Trophoblast cell (in vitro differentiated cells and primary cell): ENCODE data around the gene PTGFR.
A peak's percentile ranks its signal among the peaks of the same experiment; 100 is the strongest.

Experiments used
- DNase-seq, 2 donors: peaks; one replicate each; pipeline ENCODE4 v3.0.0-alpha.2; 2016
- H2AFZ ChIP-seq: 2 replicates; pipeline ENCODE4 v1.6.1; 2013; ENCODE audit warnings: low read length, moderate library complexity, mild to moderate bottlenecking; ENCODE audit not compliant: insufficient read depth, poor library complexity
- H2AK5ac ChIP-seq: 2 replicates; pipeline ENCODE4 v1.6.1; 2013; ENCODE audit warnings: mild to moderate bottlenecking, low read length
- H2BK120ac ChIP-seq: 2 replicates; pipeline ENCODE4 v1.6.1; 2013; ENCODE audit warnings: low read length, mild to moderate bottlenecking, moderate library complexity; ENCODE audit not compliant: insufficient read depth, poor library complexity
- H2BK12ac ChIP-seq: 2 replicates; pipeline ENCODE4 v1.6.1; 2013; ENCODE audit warnings: mild to moderate bottlenecking, low read length, moderate library complexity
- H2BK5ac ChIP-seq: 2 replicates; pipeline ENCODE4 v1.6.1; 2013; ENCODE audit warnings: low read length, low read depth, moderate library complexity, mild to moderate bottlenecking; ENCODE audit not compliant: poor library complexity
- H3K14ac ChIP-seq: 2 replicates; pipeline ENCODE4 v1.6.1; 2013; ENCODE audit warnings: mild to moderate bottlenecking, low read length
- H3K18ac ChIP-seq: 2 replicates; pipeline ENCODE4 v1.6.1; 2013; ENCODE audit warnings: mild to moderate bottlenecking, low read length
- H3K23ac ChIP-seq: 2 replicates; pipeline ENCODE4 v1.6.1; 2013; ENCODE audit warnings: low read length
- H3K27ac ChIP-seq: 2 replicates; pipeline ENCODE4 v1.5.1; 2013; ENCODE audit warnings: low read depth, mild to moderate bottlenecking, inconsistent platforms, low read length, moderate library complexity
- H3K27me3 ChIP-seq: 2 replicates; pipeline ENCODE4 v1.6.1; 2013; ENCODE audit warnings: inconsistent platforms, mild to moderate bottlenecking, low read length, moderate library complexity; ENCODE audit not compliant: insufficient read depth
- H3K36me3 ChIP-seq, 2 experiments: 1 replicate in 1 of 2; 2 replicates in 1 of 2; pipeline ENCODE4 v1.6.1; 2013; ENCODE audit warnings: low read length in 2 of 2, mild to moderate bottlenecking in 2 of 2, moderate library complexity in 1 of 2; ENCODE audit not compliant: insufficient read depth in 2 of 2, control insufficient read depth in 1 of 2
- H3K4ac ChIP-seq: 2 replicates; pipeline ENCODE4 v1.6.1; 2013; ENCODE audit warnings: low read depth, mild to moderate bottlenecking, low read length, moderate library complexity
- H3K4me1 ChIP-seq, 2 experiments: 1 replicate in 1 of 2; 2 replicates in 1 of 2; pipeline ENCODE4 v1.6.1; 2013; ENCODE audit warnings: low read length in 2 of 2, mild to moderate bottlenecking in 2 of 2, moderate library complexity in 1 of 2; ENCODE audit not compliant: insufficient read depth in 2 of 2, control insufficient read depth in 1 of 2
- H3K4me2 ChIP-seq: 2 replicates; pipeline ENCODE4 v1.6.1; 2013; ENCODE audit warnings: inconsistent platforms, mild to moderate bottlenecking, low read length, moderate library complexity
- H3K4me3 ChIP-seq: 2 replicates; pipeline ENCODE4 v1.5.1; 2013; ENCODE audit warnings: mild to moderate bottlenecking, low read depth, low read length, inconsistent platforms
- H3K79me1 ChIP-seq: one replicate; pipeline ENCODE4 v1.6.1; 2013; ENCODE audit warnings: low read length
- H3K79me2 ChIP-seq: 2 replicates; pipeline ENCODE4 v1.6.1; 2013; ENCODE audit warnings: low read length, mild to moderate bottlenecking; ENCODE audit not compliant: control insufficient read depth, insufficient read depth, poor library complexity
- H3K9ac ChIP-seq: 2 replicates; pipeline ENCODE4 v1.6.1; 2013; ENCODE audit warnings: mild to moderate bottlenecking, low read length
- H3K9me3 ChIP-seq: 2 replicates; pipeline ENCODE4 v1.6.1; 2013; ENCODE audit warnings: low read depth, mild to moderate bottlenecking, control low read depth, inconsistent platforms, low read length; ENCODE audit not compliant: insufficient read depth
- H4K12ac ChIP-seq: 2 replicates; pipeline ENCODE4 v1.6.1; 2013; ENCODE audit warnings: low read depth, mild to moderate bottlenecking, low read length, moderate library complexity
- H4K8ac ChIP-seq: 2 replicates; pipeline ENCODE4 v1.6.1; 2013; ENCODE audit warnings: low read depth, mild to moderate bottlenecking, low read length, moderate library complexity
- H4K91ac ChIP-seq: one replicate; pipeline ENCODE4 v1.6.1; 2013; ENCODE audit warnings: low read depth, mild to moderate bottlenecking, low read length, moderate library complexity
- whole genome bisulfite sequencing: extraction: QIAGEN DNeasy Blood & Tissue Kit; methylation state at CpG from one replicate; pipeline ENCODE4 v1.1.7; 2013; ENCODE audit warnings: missing lambda C conversion rate; ENCODE audit not compliant: insufficient read length, insufficient coverage; ENCODE audit errors: extremely low coverage; 5-methylcytosine and 5-hydroxymethylcytosine counted together

PTGFR gene

DNA sequence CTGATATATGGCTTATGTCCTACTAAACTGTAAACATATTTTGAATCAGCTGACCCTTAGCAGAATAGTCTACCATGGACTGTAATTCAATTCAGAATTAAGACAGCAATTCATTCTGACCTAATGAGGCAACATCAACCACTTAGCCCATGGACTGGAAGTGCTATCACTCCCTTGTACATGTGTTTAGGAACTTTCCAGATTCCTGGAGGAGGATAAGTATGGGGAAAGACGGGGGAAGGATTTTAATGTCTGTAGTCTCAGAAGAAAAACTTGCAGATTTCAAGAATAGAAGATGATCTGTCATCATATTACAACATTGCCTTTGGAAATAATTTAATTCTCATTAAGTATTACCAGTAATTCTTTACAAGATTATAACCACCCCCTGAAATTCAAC lies 56.3 kb downstream of the PTGFR start:
- Histone ChIP-seq H3K4me1 (no peaks in the 10 kb centered on the region), H3K9ac (no peak overlapping the region), H4K91ac (no peak overlapping the region), H3K4ac (no peak overlapping the region), H2BK12ac (no peak overlapping the region), H3K27me3 (no peaks in the 10 kb centered on the region), H3K18ac (no peak overlapping the region), H3K27ac (no peak overlapping the region), H2BK120ac (no peak overlapping the region), H3K79me2 (no peaks in the 10 kb centered on the region), H3K14ac (no peak overlapping the region), H2AFZ (no peak overlapping the region), H3K4me3 (no peak overlapping the region), H3K23ac (no peak overlapping the region), H3K36me3 (no peaks in the 10 kb centered on the region), H2AK5ac (no peak overlapping the region), H2BK5ac (no peak overlapping the region), H4K8ac (no peak overlapping the region), H4K12ac (no peak overlapping the region), H3K4me2 (no peak overlapping the region), H3K79me1 (no peaks in the 10 kb centered on the region), H3K9me3 (peaks cover under 1% of the 10 kb centered on the region)
- WGBS, result no CpG with 5 or more reads among the region's 1 CpG
- no peak for DNase-seq

DNA sequence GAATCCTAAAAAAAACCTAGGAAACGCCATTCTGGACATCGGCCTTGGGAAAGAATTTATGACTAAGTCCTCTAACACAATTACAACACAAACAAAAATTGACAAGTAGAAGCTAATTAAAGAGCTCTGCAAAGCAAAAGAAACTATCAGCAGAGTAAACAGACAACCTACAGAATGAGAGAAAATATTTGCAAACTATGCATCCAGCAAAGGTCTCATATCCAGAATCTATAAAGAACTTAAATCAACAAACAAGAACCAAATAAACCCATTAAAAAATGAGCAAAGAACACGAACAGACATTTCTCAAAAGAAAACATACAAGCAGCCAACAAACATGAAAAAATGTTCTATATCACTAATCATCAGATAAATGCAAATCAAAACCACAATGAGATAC lies 58.6 kb downstream of the PTGFR start:
- no peak overlapping the region for H2BK12ac ChIP-seq
- H2AK5ac ChIP-seq, result no peak overlapping the region
- H3K4me3 ChIP-seq, result no peak overlapping the region
- H3K4me2 ChIP-seq, result no peak overlapping the region
- H3K18ac ChIP-seq, result no peak overlapping the region
- no peaks in the 10 kb centered on the region for H3K27me3 ChIP-seq
- H3K79me1 ChIP-seq, result no peaks in the 10 kb centered on the region
- no peak overlapping the region for H2AFZ ChIP-seq
- H3K27ac ChIP-seq, result no peak overlapping the region
- no CpG with 5 or more reads among the region's 3 CpGs for WGBS
- no peak overlapping the region for H3K14ac ChIP-seq
- H3K4ac ChIP-seq, result no peak overlapping the region
- H3K79me2 ChIP-seq, result no peaks in the 10 kb centered on the region
- H4K91ac ChIP-seq, result no peak overlapping the region
- H2BK5ac ChIP-seq, result no peak overlapping the region
- no peaks in the 10 kb centered on the region for H3K36me3 ChIP-seq
- no peak overlapping the region for H3K23ac ChIP-seq
- no peak for DNase-seq
- no peaks in the 10 kb centered on the region for H3K4me1 ChIP-seq
- H2BK120ac ChIP-seq, result no peak overlapping the region
- H3K9me3 ChIP-seq, result peaks cover 7% of the 10 kb centered on the region
- H3K9ac ChIP-seq, result no peak overlapping the region
- no peak overlapping the region for H4K12ac ChIP-seq
- no peak overlapping the region for H4K8ac ChIP-seq

DNA sequence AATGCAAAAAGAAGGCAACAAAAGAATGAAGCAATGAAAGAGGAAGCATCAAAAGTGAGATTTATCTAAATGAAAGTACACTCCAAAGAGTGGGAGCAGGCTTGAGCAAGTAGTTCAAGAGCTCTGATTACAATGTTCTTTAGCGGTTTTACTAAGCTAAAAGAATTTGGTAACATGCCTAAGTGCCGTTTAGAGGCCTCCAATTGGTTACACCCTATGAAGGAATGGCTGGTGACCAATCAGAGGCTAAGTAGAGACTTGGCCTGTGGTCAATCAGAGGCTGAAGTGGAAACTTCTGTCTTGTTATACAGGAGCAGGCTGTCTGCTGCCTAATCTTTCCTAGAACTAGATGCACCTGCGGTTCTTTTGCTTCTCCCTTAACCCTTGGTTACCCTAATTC lies 59.1 kb downstream of the PTGFR start:
- Histone ChIP-seq H4K8ac (no peak overlapping the region), H3K4me1 (no peaks in the 10 kb centered on the region), H3K79me2 (no peaks in the 10 kb centered on the region), H3K14ac (no peak overlapping the region), H2BK120ac (no peak overlapping the region), H3K4me3 (no peak overlapping the region), H4K12ac (no peak overlapping the region), H3K27me3 (no peaks in the 10 kb centered on the region), H2AK5ac (no peak overlapping the region), H3K23ac (no peak overlapping the region), H3K79me1 (no peaks in the 10 kb centered on the region), H3K18ac (no peak overlapping the region), H4K91ac (no peak overlapping the region), H3K27ac (no peak overlapping the region), H3K4me2 (no peak overlapping the region), H2AFZ (no peak overlapping the region), H2BK12ac (no peak overlapping the region), H3K4ac (no peak overlapping the region), H2BK5ac (no peak overlapping the region), H3K9ac (no peak overlapping the region), H3K9me3 (peaks cover 7% of the 10 kb centered on the region), H3K36me3 (no peaks in the 10 kb centered on the region)
- DNase-seq, result no peak
- WGBS, result no CpG with 5 or more reads among the region's 3 CpGs

DNA sequence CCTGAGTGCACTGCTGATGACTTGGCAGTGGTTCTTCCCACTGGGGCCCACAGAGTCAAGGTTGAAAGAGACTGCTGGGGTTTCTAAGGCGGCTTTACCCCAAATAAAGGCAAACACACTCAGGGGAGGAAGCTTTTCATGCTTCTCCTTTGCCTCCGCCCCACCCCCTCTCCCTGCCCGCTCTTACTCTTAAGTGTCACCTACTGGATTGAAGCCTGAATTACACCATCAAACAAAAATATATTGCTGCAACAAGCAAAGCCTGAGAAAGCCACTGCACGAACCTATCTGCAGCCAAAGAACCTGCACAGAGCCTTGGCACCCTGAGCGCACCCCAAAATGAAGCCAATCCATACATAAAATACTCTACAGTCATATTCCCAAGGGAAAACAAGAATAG lies 63.1 kb downstream of the PTGFR start:
- no peaks in the 10 kb centered on the region for H3K36me3 ChIP-seq
- peaks cover 7% of the 10 kb centered on the region for H3K9me3 ChIP-seq
- peak; percentile 5 to 32 for DNase-seq
- no peaks in the 10 kb centered on the region for H3K27me3 ChIP-seq
- no peak overlapping the region for H3K14ac ChIP-seq
- no peaks in the 10 kb centered on the region for H3K4me1 ChIP-seq
- no peak overlapping the region for H4K91ac ChIP-seq
- no peak overlapping the region for H2AK5ac ChIP-seq
- no peak overlapping the region for H3K4me3 ChIP-seq
- H2BK12ac ChIP-seq, result no peak overlapping the region
- no peak overlapping the region for H4K12ac ChIP-seq
- H3K4ac ChIP-seq, result no peak overlapping the region
- no peak overlapping the region for H2AFZ ChIP-seq
- no peak overlapping the region for H3K23ac ChIP-seq
- no peak overlapping the region for H4K8ac ChIP-seq
- no peak overlapping the region for H3K9ac ChIP-seq
- no peak overlapping the region for H2BK5ac ChIP-seq
- H2BK120ac ChIP-seq, result no peak overlapping the region
- WGBS, result no CpG with 5 or more reads among the region's 5 CpGs
- no peak overlapping the region for H3K27ac ChIP-seq
- H3K18ac ChIP-seq, result no peak overlapping the region
- no peak overlapping the region for H3K4me2 ChIP-seq
- no peaks in the 10 kb centered on the region for H3K79me1 ChIP-seq
- no peaks in the 10 kb centered on the region for H3K79me2 ChIP-seq

DNA sequence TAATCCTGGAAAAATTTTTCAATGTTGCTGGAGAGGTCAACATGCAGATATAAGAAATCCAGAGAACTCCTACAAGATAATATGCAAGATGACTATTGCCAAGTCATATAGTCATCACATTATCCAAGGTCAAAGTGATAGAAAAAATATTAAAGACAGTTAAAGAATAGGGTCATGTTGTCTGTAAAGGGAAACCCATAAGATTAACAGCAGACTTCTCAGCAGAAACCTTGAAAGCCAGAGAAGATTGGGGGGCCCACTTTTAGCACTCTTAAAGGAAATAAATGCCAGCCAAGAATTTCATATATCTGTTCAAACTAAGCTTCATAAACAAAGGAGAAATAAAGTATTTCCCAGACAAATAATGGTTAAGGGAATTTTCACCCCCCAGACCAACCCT lies 64.1 kb downstream of the PTGFR start:
- Histone ChIP-seq H3K36me3 (no peaks in the 10 kb centered on the region), H2BK12ac (no peak overlapping the region), H3K9ac (no peak overlapping the region), H3K14ac (no peak overlapping the region), H2BK120ac (no peak overlapping the region), H3K27me3 (no peaks in the 10 kb centered on the region), H3K4ac (no peak overlapping the region), H2AFZ (no peak overlapping the region), H3K18ac (no peak overlapping the region), H3K4me2 (no peak overlapping the region), H3K27ac (no peak overlapping the region), H2AK5ac (no peak overlapping the region), H3K4me3 (no peak overlapping the region), H3K23ac (no peak overlapping the region), H3K79me2 (no peaks in the 10 kb centered on the region), H2BK5ac (no peak overlapping the region), H3K4me1 (no peaks in the 10 kb centered on the region), H4K12ac (no peak overlapping the region), H4K8ac (no peak overlapping the region), H4K91ac (no peak overlapping the region), H3K79me1 (no peaks in the 10 kb centered on the region), H3K9me3 (peaks cover 7% of the 10 kb centered on the region)
- no peak for DNase-seq
